SK-N-SH (cell line): ENCODE data around the gene HTRA3. TPM values are rescaled to one million over a fixed set of nuclear protein-coding genes. Genes with fewer than 3 reads are reported as not detected.

Experiments
- CTCF ChIA-PET: fragments of 300-600, 350-600 bp; formaldehyde crosslinking; extraction: SDS; loops from one replicate; lab custom pipeline; 2021; lab: Yijun Ruan, JAX
- POLR2A ChIA-PET: fragments of 350-600 bp; sonication (Branson Sonifier 250); formaldehyde crosslinking; extraction: SDS; loops from one replicate; lab custom pipeline; 2020; ENCODE audit warnings: antibody characterized with exemption, inconsistent platforms; lab: Yijun Ruan, JAX
- DNase-seq: peaks from one replicate; pipeline ENCODE4 v3.0.0; 2012
- H2AFZ ChIP-seq: fragments of 200-600 bp; sonication (generic); 2 replicates; pipeline ENCODE4 v1.8.1; 2016; ENCODE audit warnings: antibody characterized with exemption, mild to moderate bottlenecking, low read depth
- H3F3A ChIP-seq: fragments of 200-600 bp; sonication (generic); replicated peaks from 2 replicates; pipeline ENCODE3; 2016; ENCODE audit warnings: antibody characterized with exemption, mild to moderate bottlenecking; ENCODE audit not compliant: insufficient read depth
- H3K27ac ChIP-seq, 2 experiments: fragments of 200-500 bp in 1 of 2; fragments of 200-600 bp in 1 of 2; sonication (Bioruptor generic) in 1 of 2; sonication (generic), shearing (Covaris generic) in 1 of 2; 2 replicates each; pipeline versions ENCODE4 v1.5.1 to v1.6.1; 2014 to 2016; ENCODE audit warnings: low read depth in 2 of 2, inconsistent platforms in 1 of 2, low read length in 1 of 2, mild to moderate bottlenecking in 1 of 2, mixed read lengths in 1 of 2
- H3K27me3 ChIP-seq: fragments of 200-600 bp; sonication (generic), shearing (Covaris generic); 2 replicates; pipeline ENCODE4 v1.6.1; 2016; ENCODE audit warnings: mixed run types; ENCODE audit not compliant: insufficient read depth
- H3K36me3 ChIP-seq, 2 experiments: fragments of 200-500 bp in 1 of 2; fragments of 200-600 bp in 1 of 2; sonication (Bioruptor generic) in 1 of 2; sonication (generic) in 1 of 2; replicated peaks in 1 of 2; 2 replicates each; pipeline versions ENCODE3 to v1.5.1; 2014 to 2016; ENCODE audit warnings: low read length in 1 of 2, mild to moderate bottlenecking in 1 of 2; ENCODE audit not compliant: insufficient read depth in 2 of 2, control insufficient read depth in 1 of 2
- H3K4me1 ChIP-seq, 2 experiments: fragments of 200-500 bp in 1 of 2; fragments of 200-600 bp in 1 of 2; sonication (Bioruptor generic) in 1 of 2; sonication (generic), shearing (Covaris generic) in 1 of 2; 2 replicates each; pipeline versions ENCODE4 v1.5.1 to v1.6.1; 2014 to 2016; ENCODE audit warnings: low read depth in 1 of 2, low read length in 1 of 2, mixed run types in 1 of 2; ENCODE audit not compliant: insufficient read depth in 2 of 2, control insufficient read depth in 1 of 2
- H3K4me2 ChIP-seq: fragments of 200-600 bp; sonication (generic), shearing (Covaris generic); 2 replicates; pipeline ENCODE4 v1.6.1; 2017; ENCODE audit warnings: mixed run types
- H3K4me3 ChIP-seq, 2 experiments: fragments of 200-500 bp in 1 of 2; fragments of 200-600 bp in 1 of 2; sonication (Bioruptor generic) in 1 of 2; sonication (generic), shearing (Covaris generic) in 1 of 2; 2 replicates each; pipeline versions ENCODE4 v1.5.1 to v1.8.1; 2014 to 2016; ENCODE audit warnings: low read depth in 2 of 2, inconsistent platforms in 1 of 2, low read length in 1 of 2, mild to moderate bottlenecking in 1 of 2, mixed read lengths in 1 of 2, moderate library complexity in 1 of 2
- H3K79me2 ChIP-seq: fragments of 200-600 bp; sonication (generic); 2 replicates; pipeline ENCODE4 v1.8.1; 2017; ENCODE audit warnings: mild to moderate bottlenecking; ENCODE audit not compliant: insufficient read depth
- H3K9ac ChIP-seq: fragments of 200-600 bp; sonication (generic); 2 replicates; pipeline ENCODE4 v1.6.1; 2017; ENCODE audit warnings: mixed run types
- H3K9me2 ChIP-seq: fragments of 200-600 bp; sonication (generic); 2 replicates; pipeline ENCODE4 v1.6.1; 2017; ENCODE audit warnings: mixed run types
- H3K9me3 ChIP-seq: fragments of 200-600 bp; sonication (generic); 2 replicates; pipeline ENCODE4 v1.6.1; 2017; ENCODE audit warnings: mixed run types, mild to moderate bottlenecking, moderate library complexity
- H4K20me1 ChIP-seq: fragments of 200-600 bp; sonication (generic); 2 replicates; pipeline ENCODE4 v1.6.1; 2017; ENCODE audit warnings: mild to moderate bottlenecking, mixed run types; ENCODE audit not compliant: insufficient read depth
- CHD2 ChIP-seq: fragments of 150-350 bp; IDR thresholded peaks from 2 replicates; pipeline ENCODE4 v1.6.1; 2018; ENCODE audit warnings: low read length; ENCODE audit not compliant: partially characterized antibody
- CTCF ChIP-seq: fragments of 200-600 bp; sonication (generic); IDR thresholded peaks from 2 replicates; pipeline ENCODE4 v1.6.1; 2017; ENCODE audit warnings: antibody characterized with exemption, mild to moderate bottlenecking, moderate library complexity
- EP300 ChIP-seq, 2 experiments: IDR thresholded peaks; 2 replicates each; pipeline versions ENCODE4 v1.4.0 to v1.6.1; 2012; ENCODE audit warnings: borderline replicate concordance in 1 of 2, low read depth in 1 of 2, low read length in 1 of 2
- EZH2phosphoT487 ChIP-seq: fragments of 200-600 bp; sonication (generic); IDR thresholded peaks from 2 replicates; pipeline ENCODE4 v1.6.1; 2017; ENCODE audit warnings: low read depth, mixed run types, mild to moderate bottlenecking, antibody characterized with exemption, moderate library complexity, borderline replicate concordance
- FOSL2 ChIP-seq: IDR thresholded peaks from 2 replicates; pipeline ENCODE4 v1.4.0; 2012; ENCODE audit warnings: low read depth, mild to moderate bottlenecking, moderate library complexity, borderline replicate concordance
- FOXJ3 ChIP-seq: sonication (generic); formaldehyde crosslinking; IDR thresholded peaks from 2 replicates; pipeline ENCODE4 v1.5.1; 2020; ENCODE audit warnings: mild to moderate bottlenecking, missing genetic modification reagents
- GATA2 ChIP-seq: sonication (generic); formaldehyde crosslinking; IDR thresholded peaks from 2 replicates; pipeline ENCODE4 v1.5.0; 2020; ENCODE audit warnings: mild to moderate bottlenecking, missing genetic modification reagents
- IRF3 ChIP-seq: fragments of 150-350 bp; IDR thresholded peaks from 2 replicates; pipeline ENCODE4 v1.6.1; 2016; ENCODE audit warnings: mild to moderate bottlenecking, low read depth, low read length
- MEF2A ChIP-seq: IDR thresholded peaks from 2 replicates; pipeline ENCODE4 v1.4.0; 2012; ENCODE audit warnings: low read depth, borderline replicate concordance
- NRF1 ChIP-seq: IDR thresholded peaks from 2 replicates; pipeline ENCODE4 v1.6.1; 2012; ENCODE audit warnings: low read depth, mild to moderate bottlenecking, low read length
- PBX3 ChIP-seq: IDR thresholded peaks from 2 replicates; pipeline ENCODE4; 2012
- POLR2AphosphoS5 ChIP-seq: IDR thresholded peaks from 2 replicates; pipeline ENCODE4 v1.6.1; 2012; ENCODE audit warnings: low read depth, low read length
- RAD21 ChIP-seq: IDR thresholded peaks from 2 replicates; pipeline ENCODE4 v1.6.1; 2012; ENCODE audit warnings: mild to moderate bottlenecking, low read length
- REST ChIP-seq: IDR thresholded peaks from 2 replicates; pipeline ENCODE4 v1.6.1; 2012; ENCODE audit warnings: mild to moderate bottlenecking, low read depth, low read length, moderate library complexity
- RXRA ChIP-seq: IDR thresholded peaks from 2 replicates; pipeline ENCODE4 v1.4.0; 2012; ENCODE audit warnings: low read depth, mild to moderate bottlenecking, borderline replicate concordance
- SIN3A ChIP-seq: IDR thresholded peaks from 2 replicates; pipeline ENCODE4 v1.6.1; 2012; ENCODE audit warnings: low read depth, mild to moderate bottlenecking, low read length, moderate library complexity, borderline replicate concordance
- TCF12 ChIP-seq: IDR thresholded peaks from 2 replicates; pipeline ENCODE4 v1.4.0; 2012
- USF1 ChIP-seq: IDR thresholded peaks from 2 replicates; pipeline ENCODE4 v1.4.0; 2012; ENCODE audit warnings: low read depth, borderline replicate concordance
- YY1 ChIP-seq: IDR thresholded peaks from 2 replicates; pipeline ENCODE4 v1.4.0; 2012; ENCODE audit warnings: low read depth, mild to moderate bottlenecking
- WGBS: methylation state at CpG from one replicate; pipeline ENCODE4 v1.1.6; 2017; ENCODE audit warnings: low lambda C conversion rate; 5-methylcytosine and 5-hydroxymethylcytosine counted together
- polyA plus RNA-seq, 3 experiments: library from polyadenylated mRNA; depleted of rRNA; stranded (reverse); fragments of >200 nt; gene quantifications; 2 replicates each; pipeline ENCODE4 v1.2.3, GENCODE V29; 2012

HTRA3 gene
- polyA plus RNA-seq, 1 of the 3 experiments (the other 2 are of a cell fraction) = 0.05 TPM

- Histone ChIP-seq H3K27me3 (no peaks in the 10 kb centered on the region), H3K9me3 (no peaks in the 10 kb centered on the region), H3K4me1 (peaks cover 11 to 32% of the 10 kb centered on the region in 2 experiments; a peak in 3 of 4 replicates), H3K79me2 (no peaks in the 10 kb centered on the region), H3K4me3 (no peak overlapping the region), H3K4me2 (no peak overlapping the region), H3K9ac (no peak overlapping the region), H4K20me1 (no peaks in the 10 kb centered on the region), H3F3A (no peaks in the 10 kb centered on the region), H2AFZ (no peak overlapping the region), H3K27ac (no peak overlapping the region), H3K9me2 (no peaks in the 10 kb centered on the region), H3K36me3 (no peaks in the 10 kb centered on the region)
- CTCF ChIA-PET = interaction anchor here (1.8 kb wide), 1 partner anchor 119 kb away, joined by 7 read pairs; no protein-coding TSS in a partner anchor
- WGBS = 92% methylated on average over 9 of the region's 10 CpGs
- TF ChIP-seq GATA2 (CRISPR knock-in tag) = no peak
- TF ChIP-seq IRF3 = no peak
- no peak for TF ChIP-seq YY1
- TF ChIP-seq PBX3 = no peak
- TF ChIP-seq SIN3A = no peak
- TF ChIP-seq CHD2 = no peak
- TF ChIP-seq EP300 (IDR thresholded peaks at IDR 0.05; ENCODE audit: borderline replicate concordance in 1 of 2, low read depth in 1 of 2, low read length in 1 of 2) = no peak
- TF ChIP-seq NRF1 = no peak
- no peak for TF ChIP-seq TCF12
- TF ChIP-seq FOXJ3 = no peak
- TF ChIP-seq MEF2A = no peak
- TF ChIP-seq RAD21 = no peak
- no peak for TF ChIP-seq CTCF
- no peak for DNase-seq
- POLR2A ChIA-PET = no interaction called here
Observed at GRCh38 chr4:8283161-8283560, 13.6 kb downstream of the HTRA3 start.

GRCh38 chr4:8283631-8284121, 14.1 kb downstream of the HTRA3 start:
- 94% methylated on average over 9 of the region's 20 CpGs for WGBS

More at GRCh38 chr4:8283631-8284121, 14.1 kb downstream of the HTRA3 start:
- H2AFZ ChIP-seq = no peak overlapping the region
- H3K9me2 ChIP-seq = no peaks in the 10 kb centered on the region
- TF ChIP-seq USF1 (no peak), FOSL2 (no peak), REST (no peak), EZH2phosphoT487 (no peak), POLR2AphosphoS5 (no peak), FOXJ3 (no peak), YY1 (no peak), RXRA (no peak)
- POLR2A ChIA-PET = no interaction called here
- no peaks in the 10 kb centered on the region for H3K9me3 ChIP-seq
- no peaks in the 10 kb centered on the region for H3K36me3 ChIP-seq
- H3K27me3 ChIP-seq = no peaks in the 10 kb centered on the region
- no peak overlapping the region for H3K9ac ChIP-seq
- no peaks in the 10 kb centered on the region for H4K20me1 ChIP-seq
- no peak overlapping the region for H3K4me3 ChIP-seq
- no peak for DNase-seq
- H3K27ac ChIP-seq = no peak overlapping the region; a peak in 1 of 4 replicates
- peaks cover 6 to 32% of the 10 kb centered on the region in 2 experiments; a peak in 2 of 4 replicates for H3K4me1 ChIP-seq
- CTCF ChIA-PET = interaction anchor here (1.8 kb wide), 1 partner anchor 119 kb away, joined by 7 read pairs; no protein-coding TSS in a partner anchor
- H3K79me2 ChIP-seq = no peaks in the 10 kb centered on the region
- H3F3A ChIP-seq = no peaks in the 10 kb centered on the region
- no peak overlapping the region for H3K4me2 ChIP-seq
